B cell (primary cell): Measurements from ENCODE around the gene SLC29A4. TPM values are rescaled to one million over a fixed set of nuclear protein-coding genes. Genes with fewer than 3 reads are reported as not detected.

ENCODE experiments used
- ATAC-seq: fragments of 200-7000 bp; cut with Tn5 transposase; one replicate; pipeline ENCODE4 v1.10.0; 2021; ENCODE audit warnings: low read depth, mild to moderate bottlenecking, moderate number of reproducible peaks, moderate library complexity
- CTCF ChIA-PET: fragments of 350-600 bp; sonication (Branson Sonifier 250); formaldehyde crosslinking; loops from one replicate; lab custom pipeline; 2021; ENCODE audit warnings: antibody characterized with exemption, inconsistent platforms; lab: Charles Lee
- POLR2A ChIA-PET: fragments of 350-600 bp; sonication (Branson Sonifier 250); formaldehyde crosslinking; loops from one replicate; lab custom pipeline; 2021; ENCODE audit warnings: antibody characterized with exemption; lab: Charles Lee
- DNase-seq: peaks from one replicate; pipeline ENCODE4 v3.0.0; 2013
- H2AFZ ChIP-seq: 2 replicates; pipeline ENCODE4 v1.6.1; 2012; ENCODE audit warnings: mild to moderate bottlenecking, low read depth, low read length; ENCODE audit not compliant: insufficient read depth, poor library complexity, severe bottlenecking
- H3K27ac ChIP-seq, 2 donors: 1 replicate in 1 of 2; 2 replicates in 1 of 2; pipeline ENCODE4 v1.5.1; 2012 to 2013; ENCODE audit warnings: low read length in 2 of 2, mild to moderate bottlenecking in 2 of 2, moderate library complexity in 1 of 2
- H3K27me3 ChIP-seq, 4 experiments: fragments of 200-600 bp in 1 of 4; sonication (generic) in 1 of 4; replicated peaks in 1 of 4; 1 replicate in 2 of 4; 2 replicates in 2 of 4; pipeline versions ENCODE4 v1.6.1 to v1.7.0; 2013 to 2016; ENCODE audit warnings: low read length in 3 of 4, mild to moderate bottlenecking in 2 of 4, mixed read lengths in 1 of 4, moderate library complexity in 1 of 4; ENCODE audit not compliant: insufficient read depth in 4 of 4, control insufficient read depth in 3 of 4; ENCODE audit errors: control extremely low read depth in 1 of 4
- H3K36me3 ChIP-seq, 2 experiments: replicated peaks in 1 of 2; 1 replicate in 1 of 2; 2 replicates in 1 of 2; pipeline versions ENCODE4 v1.6.1 to v1.7.1; 2013; ENCODE audit warnings: low read length in 1 of 2; ENCODE audit not compliant: insufficient read depth in 2 of 2, control insufficient read depth in 1 of 2; ENCODE audit errors: control extremely low read depth in 1 of 2, extremely low read depth in 1 of 2
- H3K4me1 ChIP-seq, 2 donors: fragments of 200-600 bp in 1 of 2; sonication (generic) in 1 of 2; 1 replicate in 1 of 2; 2 replicates in 1 of 2; pipeline versions ENCODE4 v1.5.1 to v1.6.1; 2013 to 2017; ENCODE audit warnings: low read length in 2 of 2; ENCODE audit not compliant: control insufficient read depth in 2 of 2, insufficient read depth in 2 of 2
- H3K4me2 ChIP-seq: replicated peaks from 2 replicates; pipeline ENCODE3; 2012; ENCODE audit warnings: mild to moderate bottlenecking, low read depth, low read length; ENCODE audit not compliant: poor library complexity, severe bottlenecking
- H3K4me3 ChIP-seq, 5 experiments: fragments of 200-600 bp in 1 of 5; sonication (generic) in 1 of 5; 1 replicate in 3 of 5; 2 replicates in 2 of 5; pipeline versions ENCODE4 v1.5.1 to v1.7.0; 2011 to 2016; ENCODE audit warnings: low read length in 4 of 5, mild to moderate bottlenecking in 4 of 5, low read depth in 2 of 5, control low read depth in 1 of 5, moderate library complexity in 1 of 5; ENCODE audit not compliant: insufficient read depth in 1 of 5; ENCODE audit errors: control extremely low read depth in 1 of 5, extremely low read depth in 1 of 5
- H3K79me2 ChIP-seq: fragments of 200-600 bp; sonication (generic); one replicate; pipeline ENCODE4 v1.6.0; 2016; ENCODE audit warnings: low read length; ENCODE audit not compliant: control insufficient read depth, insufficient read depth
- H3K9ac ChIP-seq: fragments of 200-600 bp; sonication (generic); 2 replicates; pipeline ENCODE4 v1.6.1; 2017; ENCODE audit warnings: mild to moderate bottlenecking, low read length, moderate library complexity
- H3K9me3 ChIP-seq, 3 donors: one replicate each; pipeline versions ENCODE4 v1.6.1 to v1.7.1; 2013; ENCODE audit warnings: low read length in 2 of 3; ENCODE audit not compliant: control insufficient read depth in 2 of 3, insufficient read depth in 1 of 3; ENCODE audit errors: control extremely low read depth in 1 of 3
- H4K20me1 ChIP-seq: 2 replicates; pipeline ENCODE4 v1.6.0; 2012; ENCODE audit warnings: mild to moderate bottlenecking, low read length; ENCODE audit not compliant: insufficient read depth, control insufficient read depth, poor library complexity, severe bottlenecking
- H3K27ac Mint-ChIP-seq: one replicate; pipeline ENCODE4 v1.8.0; 2021; ENCODE audit warnings: mixed read lengths
- H3K27me3 Mint-ChIP-seq: one replicate; pipeline ENCODE4 v1.8.0; 2021; ENCODE audit warnings: mixed read lengths
- H3K4me1 Mint-ChIP-seq: one replicate; pipeline ENCODE4 v1.8.0; 2021; ENCODE audit warnings: mixed read lengths
- H3K4me3 Mint-ChIP-seq: one replicate; pipeline ENCODE4 v1.8.0; 2021; ENCODE audit warnings: mixed read lengths
- H3K9me3 Mint-ChIP-seq: one replicate; pipeline ENCODE4 v1.8.0; 2022; ENCODE audit warnings: mixed read lengths; ENCODE audit not compliant: insufficient read depth
- EZH2 ChIP-seq: IDR thresholded peaks from 2 replicates; pipeline ENCODE4 v1.6.1; 2012; ENCODE audit warnings: borderline replicate concordance, low read depth, mild to moderate bottlenecking, moderate library complexity, low read length; ENCODE audit not compliant: insufficient read depth, poor library complexity, severe bottlenecking
- WGBS: methylation state at CpG from one replicate; pipeline ENCODE4 v1.1.5; 2013; ENCODE audit warnings: missing lambda C conversion rate; ENCODE audit not compliant: insufficient coverage; 5-methylcytosine and 5-hydroxymethylcytosine counted together
- intact Hi-C: fragments of 100-400 bp; cut with micrococcal nuclease; formaldehyde crosslinking; loops from one replicate; pipeline ENCODE4 v1.10.0; 2022
- polyA minus RNA-seq: library from RNA; depleted of rRNA, polyadenylated mRNA; stranded (reverse); fragments of >200 nt; gene quantifications from 2 replicates; pipeline ENCODE4 v1.2.3, GENCODE V29; 2012
- polyA plus RNA-seq: library from polyadenylated mRNA; depleted of rRNA; stranded (reverse); fragments of >200 nt; gene quantifications from 2 replicates; pipeline ENCODE4 v1.2.3, GENCODE V29; 2012
- total RNA-seq, 2 donors: library from RNA; stranded (reverse); fragments of 120-200 nt in 1 of 2; gene quantifications; 1 replicate in 1 of 2; 2 replicates in 1 of 2; pipeline versions ENCODE4 v1.2.3 to v1.2.4, GENCODE V29; 2013 to 2022
- TF ChIP-seq, protein P1 (sequence below): fragments of 200-600 bp; IDR thresholded peaks from one replicate; pipeline ENCODE4 v1.8.0; 2022; ENCODE audit warnings: antibody characterized with exemption, mild to moderate bottlenecking

The SLC29A4 gene
- total RNA-seq, result 0.24 and 0.67 TPM in 2 replicates
- 0.54 TPM for total RNA-seq (2013)
- polyA plus RNA-seq, result 0.21 and 0.55 TPM in 2 replicates
- polyA minus RNA-seq, result 0.09 and 0.36 TPM in 2 replicates

- DNase-seq (peak; percentile 34), ATAC-seq (peak; percentile 66)
- Histone ChIP-seq H3K27ac (no peak within 1 kb of the TSS), H3K9ac (peak within 1 kb of the TSS; percentile 42), H2AFZ (no peak within 1 kb of the TSS), H3K27me3 (peaks cover 0 to 23% (median 8%) of the 10 kb centered on the region in 4 experiments), H3K36me3 (no peaks in the 10 kb centered on the region), H4K20me1 (no peaks in the 10 kb centered on the region), H3K9me3 (peaks cover 0 to 4% (median 0%) of the 10 kb centered on the region in 3 donors), H3K79me2 (no peaks in the 10 kb centered on the region), H3K4me2 (peak within 1 kb of the TSS; percentile 69), H3K4me3 (peak within 1 kb of the TSS in 3 of 5 experiments; percentile 9 to 33 (median 15)), H3K4me1 (peaks cover 6% of the 10 kb centered on the region in 2 donors)
- ChIA-PET CTCF (no interaction called here), POLR2A (no interaction called here)
- peaks cover 19% of the 10 kb centered on the region for H3K27me3 Mint-ChIP-seq
- intact Hi-C loops, result no loop called here
- TF ChIP-seq EZH2, result no peak
- TF ChIP-seq, protein P1, sequence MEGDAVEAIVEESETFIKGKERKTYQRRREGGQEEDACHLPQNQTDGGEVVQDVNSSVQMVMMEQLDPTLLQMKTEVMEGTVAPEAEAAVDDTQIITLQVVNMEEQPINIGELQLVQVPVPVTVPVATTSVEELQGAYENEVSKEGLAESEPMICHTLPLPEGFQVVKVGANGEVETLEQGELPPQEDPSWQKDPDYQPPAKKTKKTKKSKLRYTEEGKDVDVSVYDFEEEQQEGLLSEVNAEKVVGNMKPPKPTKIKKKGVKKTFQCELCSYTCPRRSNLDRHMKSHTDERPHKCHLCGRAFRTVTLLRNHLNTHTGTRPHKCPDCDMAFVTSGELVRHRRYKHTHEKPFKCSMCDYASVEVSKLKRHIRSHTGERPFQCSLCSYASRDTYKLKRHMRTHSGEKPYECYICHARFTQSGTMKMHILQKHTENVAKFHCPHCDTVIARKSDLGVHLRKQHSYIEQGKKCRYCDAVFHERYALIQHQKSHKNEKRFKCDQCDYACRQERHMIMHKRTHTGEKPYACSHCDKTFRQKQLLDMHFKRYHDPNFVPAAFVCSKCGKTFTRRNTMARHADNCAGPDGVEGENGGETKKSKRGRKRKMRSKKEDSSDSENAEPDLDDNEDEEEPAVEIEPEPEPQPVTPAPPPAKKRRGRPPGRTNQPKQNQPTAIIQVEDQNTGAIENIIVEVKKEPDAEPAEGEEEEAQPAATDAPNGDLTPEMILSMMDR, result no peak
- no peak within 1 kb of the TSS for H3K27ac Mint-ChIP-seq
- under 1% methylated on average over 50 of the region's 69 CpGs for WGBS
- H3K4me3 Mint-ChIP-seq, result peak within 1 kb of the TSS; percentile 19
- no peaks in the 10 kb centered on the region for H3K9me3 Mint-ChIP-seq
- H3K4me1 Mint-ChIP-seq, result peaks cover 2% of the 10 kb centered on the region
Measured at GRCh38 chr7:5282543-5283316, at the start of gene SLC29A4. Gene SLC29A4 (plus strand): TSS chr7:5282943. CDS start chr7:5287817, 4,874 bp downstream.
